ENCODE data around the gene GLDC.

DNA sequence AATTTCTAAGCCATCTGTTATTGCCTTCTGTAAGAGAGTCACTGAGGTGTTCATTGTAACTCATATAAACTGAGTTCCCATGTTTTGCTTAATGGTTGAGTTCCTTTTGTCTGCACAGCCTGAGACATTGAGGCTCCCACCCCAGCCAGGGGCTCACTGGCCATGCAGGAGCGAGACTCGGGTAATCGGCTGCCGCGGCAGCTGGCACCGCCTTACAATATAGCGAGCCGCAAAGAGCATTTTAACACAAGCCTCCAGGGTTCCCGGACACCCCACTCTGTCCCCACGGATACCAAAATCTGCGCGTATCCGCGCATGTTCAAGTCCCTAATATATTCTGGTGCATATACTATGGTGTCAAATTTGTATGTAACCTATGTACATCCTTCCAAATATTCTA is 24.4 kb upstream of the GLDC start:
- TF ChIP-seq SUZ12 (IDR thresholded peaks at IDR 0.05; ENCODE audit: extremely low read depth, insufficient read depth, insufficient read length) (no peak), ZNF274 (IDR thresholded peaks at IDR 0.05; ENCODE audit: low read depth, low read length) (no peak)

Data from NT2/D1 (cell line).